Retina (tissue), 1 donor: Measurements from ENCODE around the gene GPX4.
"Not testable (repeated sequence)": the region's sequence is repeated elsewhere in the genome, so short reads cannot be mapped to it uniquely, and the experiment has no call there.

ENCODE experiments used
- DNase-seq: peaks from one replicate; pipeline ENCODE4 v3.0.0-alpha.2; 2016

GPX4 gene

DNA sequence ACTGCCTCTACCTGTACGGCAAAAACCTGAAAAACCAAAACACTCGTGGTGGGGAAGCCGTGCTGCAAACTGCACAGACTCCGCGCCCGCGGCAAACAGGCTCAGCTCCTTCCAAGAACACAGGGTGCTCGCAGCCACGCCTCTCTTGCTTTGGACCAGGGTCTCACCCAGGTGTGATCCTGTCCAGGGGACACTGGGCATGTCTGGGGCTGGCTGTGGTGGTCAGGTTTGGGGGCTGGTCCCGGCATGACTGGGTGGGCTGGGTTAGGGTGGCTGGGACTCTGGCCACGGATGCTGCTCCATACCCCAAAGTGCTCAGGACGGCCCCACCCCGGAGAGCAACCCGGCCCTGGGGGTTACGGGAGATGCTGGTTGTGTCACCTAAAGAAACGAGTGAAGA is 13.9 kb downstream of the GPX4 start:
- DNase-seq: no peak

DNA sequence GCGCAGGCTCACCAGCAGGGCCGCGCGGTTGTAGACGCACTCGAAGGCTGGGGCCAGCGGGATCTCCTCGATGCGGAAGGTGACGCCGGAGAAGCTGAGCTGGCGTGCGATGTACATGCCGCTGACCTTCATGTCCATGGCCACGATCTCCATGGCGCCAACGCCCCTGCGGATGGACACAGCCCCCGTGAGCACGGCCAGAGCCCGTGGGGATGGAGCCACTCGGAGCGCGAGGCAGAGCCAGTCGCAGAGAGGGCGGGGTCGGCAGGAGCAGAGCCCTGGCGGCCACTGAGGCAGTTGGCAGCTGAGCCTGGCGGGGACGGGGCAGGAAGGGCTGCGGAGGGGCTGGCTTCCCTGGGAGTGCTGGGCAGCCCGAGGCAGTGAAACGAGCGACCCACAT is 15.2 kb downstream of the GPX4 start:
- DNase-seq: no peak

DNA sequence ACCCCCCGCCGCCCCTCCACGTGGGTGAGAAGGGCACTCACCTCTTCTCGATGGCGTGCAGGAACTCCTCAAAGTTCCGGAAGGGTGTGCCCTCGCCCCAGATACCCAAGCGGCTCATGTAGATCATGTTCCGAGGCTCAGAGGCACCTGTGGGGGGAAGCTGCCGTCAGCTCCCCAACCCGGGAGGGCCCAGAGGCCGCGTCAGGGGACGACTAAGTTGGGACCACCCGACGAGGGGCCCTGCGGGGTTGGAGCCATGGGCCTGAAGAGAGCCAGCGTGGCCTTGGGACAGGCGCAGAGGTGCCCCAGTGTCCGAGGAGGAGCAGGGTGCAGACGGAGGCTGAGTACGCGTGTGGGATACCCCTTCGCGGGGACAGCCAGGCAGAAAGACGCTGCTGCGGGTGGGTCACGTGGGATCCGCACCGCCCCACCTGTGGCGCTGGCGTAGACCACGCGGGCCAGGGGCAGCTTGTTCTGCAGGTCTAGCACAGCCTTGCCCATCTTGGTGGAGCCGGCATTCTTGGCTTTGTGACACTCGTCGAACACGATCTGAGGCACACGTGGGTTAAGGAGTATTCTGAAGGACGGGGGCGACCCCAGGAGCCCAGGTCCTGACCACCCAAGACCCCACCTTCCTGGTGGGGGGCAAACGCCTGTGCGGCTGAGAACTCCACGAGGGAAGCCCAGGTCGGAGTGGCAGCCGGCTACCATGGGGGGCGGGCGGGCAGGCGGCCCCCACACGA is 15.9 kb downstream of the GPX4 start:
- no peak for DNase-seq

DNA sequence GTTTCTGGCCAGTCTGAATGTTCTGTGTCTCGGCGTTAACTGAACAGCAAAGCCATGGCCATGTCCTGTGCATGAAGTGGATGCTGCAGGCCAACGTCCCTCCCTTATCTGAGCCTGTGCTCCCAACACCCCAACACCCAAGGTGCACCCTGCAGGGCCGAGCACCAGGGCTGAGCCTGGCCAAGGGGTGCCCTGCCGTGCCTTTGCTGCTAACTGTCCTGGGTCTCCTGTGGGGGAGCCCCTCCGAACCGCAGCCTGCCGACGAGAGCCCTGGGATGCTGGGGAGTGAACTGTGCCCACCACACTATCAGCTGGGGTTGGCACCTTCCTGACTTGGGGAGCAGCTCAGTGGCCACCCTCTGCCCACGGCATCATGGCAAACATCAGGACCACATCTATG is 17.6 kb downstream of the GPX4 start:
- DNase-seq: no peak

DNA sequence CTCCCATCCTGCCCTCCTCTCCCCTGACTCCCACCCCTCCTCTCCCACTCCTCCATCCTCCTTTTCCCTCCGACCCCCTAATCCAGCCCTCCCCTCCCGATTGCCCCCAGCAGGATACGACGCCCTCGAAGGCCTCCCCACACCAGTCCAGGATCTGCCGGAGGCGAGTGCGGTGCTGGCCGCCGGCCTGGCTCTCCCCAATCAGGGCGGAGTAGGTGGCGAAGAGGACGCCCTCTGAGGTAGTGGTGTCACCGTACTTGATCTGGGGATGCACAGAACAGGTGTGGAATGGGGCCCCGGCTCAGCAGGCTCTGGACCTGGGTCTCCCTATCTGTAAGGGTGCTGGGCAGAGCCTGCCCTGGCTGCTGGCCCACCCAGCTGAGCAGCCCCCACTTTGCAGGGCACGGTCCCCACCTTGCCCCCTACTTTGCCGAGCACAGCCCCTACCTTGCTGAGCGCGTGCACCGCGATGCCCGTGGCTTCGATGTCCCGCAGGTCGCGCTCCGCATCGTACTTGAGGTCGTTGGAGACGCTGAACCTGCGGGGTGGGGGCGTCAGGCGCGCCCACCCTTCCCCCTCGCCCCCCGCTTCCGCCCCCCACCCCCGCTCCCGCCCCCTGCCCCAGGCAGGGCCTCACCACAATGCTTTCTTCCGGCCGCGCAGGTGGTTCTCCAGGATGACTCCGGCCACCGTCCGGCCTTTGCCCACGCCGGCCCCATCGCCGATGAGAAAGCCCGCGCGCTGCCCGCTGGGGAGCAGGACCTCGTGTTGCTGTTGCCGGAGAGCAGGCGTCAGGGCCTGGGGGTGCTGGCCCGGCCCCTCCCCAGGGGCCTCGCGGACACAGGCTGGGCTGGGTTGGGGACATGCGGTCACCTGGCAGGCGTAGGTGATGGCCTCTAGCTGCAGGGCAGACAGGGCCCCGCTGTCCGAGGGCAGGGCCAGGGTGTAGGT is 18.5 kb downstream of the GPX4 start:
- DNase-seq: no peak

DNA sequence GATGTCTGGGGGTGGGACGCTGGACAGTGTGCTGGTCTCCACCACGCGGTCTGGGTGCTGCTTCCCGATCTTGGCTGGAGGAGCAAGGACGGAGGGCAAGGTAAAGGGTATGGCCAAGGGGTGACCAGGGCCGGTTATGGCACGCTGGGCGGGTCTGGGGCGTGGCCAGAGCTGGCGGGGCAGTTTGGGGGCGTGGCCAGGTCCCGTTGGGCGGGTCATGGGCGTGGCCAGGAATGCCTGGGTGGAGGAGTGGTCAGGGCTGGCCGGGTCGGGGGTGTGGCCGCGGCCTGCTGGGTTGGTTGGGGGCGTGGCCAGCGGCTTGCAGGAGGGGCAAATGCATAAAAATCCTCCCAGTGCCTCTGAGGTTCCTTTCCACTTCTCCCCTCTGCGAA is 19.2 kb downstream of the GPX4 start:
- DNase-seq: no peak

DNA sequence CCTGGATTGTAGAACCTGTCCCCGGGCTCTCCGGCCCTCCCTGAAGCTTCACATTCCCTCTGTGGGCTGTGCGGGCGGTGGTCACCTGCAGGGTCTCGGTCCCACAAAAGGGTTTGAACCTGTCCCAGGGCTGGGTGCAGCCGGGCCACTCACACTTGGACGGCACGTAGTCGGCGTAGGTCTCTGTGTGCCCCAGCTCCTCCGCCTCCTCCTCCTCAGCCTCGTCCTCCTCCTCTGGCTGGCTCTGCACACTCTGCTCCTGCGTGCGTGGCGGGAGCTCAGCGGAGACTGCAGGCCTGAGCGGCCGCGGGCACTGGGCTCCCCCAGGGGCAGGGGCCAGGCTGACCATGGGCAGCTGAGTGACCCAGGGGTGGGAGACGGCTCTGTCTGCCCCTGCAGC is 19.6 kb downstream of the GPX4 start:
- DNase-seq: no peak

DNA sequence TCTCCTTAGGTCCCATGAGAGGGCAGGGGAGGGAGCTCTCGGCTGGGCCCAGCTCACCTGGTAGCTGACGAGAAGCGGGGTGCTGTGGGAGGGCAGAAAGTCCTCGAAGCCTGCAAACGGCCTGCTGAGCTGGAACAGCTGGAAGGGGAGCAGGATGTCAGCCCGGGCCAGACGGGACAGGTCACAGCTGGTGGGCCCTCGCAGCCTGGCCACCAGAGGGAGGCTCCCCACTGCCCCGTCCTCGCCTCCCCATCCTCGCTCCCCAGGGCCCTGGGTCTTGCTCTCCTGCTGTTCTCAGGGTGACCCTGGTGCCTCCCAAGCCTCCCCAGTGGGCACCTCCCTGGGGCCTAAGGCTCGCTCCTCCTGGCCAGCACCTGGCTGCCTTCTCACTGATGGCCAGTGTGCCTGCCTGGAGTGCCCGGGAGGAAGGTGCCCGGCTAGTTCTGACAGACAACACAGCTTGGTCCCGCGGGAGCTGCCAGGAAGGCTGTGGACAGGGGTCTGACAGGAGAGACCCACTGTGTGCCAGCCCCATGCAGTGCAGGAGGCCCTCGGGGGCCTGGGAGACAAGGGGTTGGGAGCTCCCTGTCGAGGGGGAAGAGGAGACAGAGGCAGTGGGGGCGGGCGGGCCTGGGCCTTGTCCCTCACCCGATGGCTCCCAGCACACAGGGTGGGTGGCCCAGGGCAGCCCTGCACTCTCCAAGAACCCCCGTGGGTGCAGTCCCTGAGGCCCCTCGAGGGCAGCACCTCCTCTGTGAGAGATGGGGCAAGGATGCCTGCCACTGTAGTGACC is 20.3 kb downstream of the GPX4 start:
- no peak for DNase-seq

DNA sequence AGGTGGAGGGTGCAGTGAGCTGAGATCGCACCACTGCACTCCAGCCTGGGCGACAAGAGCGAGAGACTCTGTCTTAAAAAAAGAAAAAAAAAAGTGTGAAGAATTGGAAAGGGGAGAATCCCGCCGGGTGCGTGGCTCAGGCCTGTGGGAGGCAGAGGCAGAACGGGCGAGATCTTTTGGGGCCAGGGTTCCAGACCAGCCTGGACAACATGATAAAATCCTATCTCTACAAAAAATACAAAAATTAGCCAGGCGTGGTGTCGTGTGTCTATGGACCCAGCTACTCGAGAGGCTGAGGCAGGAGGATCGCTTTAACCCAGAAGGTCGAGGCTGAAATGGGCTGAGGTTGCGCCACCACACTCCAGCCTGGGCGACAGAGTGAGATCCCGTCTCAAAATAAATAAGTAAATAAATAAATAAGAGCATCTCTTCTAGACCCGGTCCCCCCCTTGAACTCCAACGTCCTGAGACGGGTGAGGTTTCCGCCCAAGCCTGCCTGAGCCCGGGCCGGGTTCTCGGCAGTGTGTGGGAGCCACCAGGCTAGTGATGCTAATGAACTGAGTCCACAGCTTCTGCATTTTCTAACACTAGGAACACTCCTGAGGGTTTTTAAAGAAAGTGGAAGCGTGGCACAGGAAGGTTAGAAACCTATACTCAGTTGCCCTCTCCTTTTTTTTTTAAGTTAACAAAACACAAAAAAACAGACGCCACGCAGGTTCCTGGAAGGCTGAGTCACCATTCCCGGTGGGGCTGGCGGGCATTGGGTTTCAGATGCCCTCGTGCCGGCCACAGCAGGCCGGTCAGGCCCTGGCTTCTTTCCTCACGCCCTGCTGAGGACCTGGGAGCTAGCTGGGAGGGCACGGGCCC is 22.0 kb downstream of the GPX4 start:
- no peak for DNase-seq

DNA sequence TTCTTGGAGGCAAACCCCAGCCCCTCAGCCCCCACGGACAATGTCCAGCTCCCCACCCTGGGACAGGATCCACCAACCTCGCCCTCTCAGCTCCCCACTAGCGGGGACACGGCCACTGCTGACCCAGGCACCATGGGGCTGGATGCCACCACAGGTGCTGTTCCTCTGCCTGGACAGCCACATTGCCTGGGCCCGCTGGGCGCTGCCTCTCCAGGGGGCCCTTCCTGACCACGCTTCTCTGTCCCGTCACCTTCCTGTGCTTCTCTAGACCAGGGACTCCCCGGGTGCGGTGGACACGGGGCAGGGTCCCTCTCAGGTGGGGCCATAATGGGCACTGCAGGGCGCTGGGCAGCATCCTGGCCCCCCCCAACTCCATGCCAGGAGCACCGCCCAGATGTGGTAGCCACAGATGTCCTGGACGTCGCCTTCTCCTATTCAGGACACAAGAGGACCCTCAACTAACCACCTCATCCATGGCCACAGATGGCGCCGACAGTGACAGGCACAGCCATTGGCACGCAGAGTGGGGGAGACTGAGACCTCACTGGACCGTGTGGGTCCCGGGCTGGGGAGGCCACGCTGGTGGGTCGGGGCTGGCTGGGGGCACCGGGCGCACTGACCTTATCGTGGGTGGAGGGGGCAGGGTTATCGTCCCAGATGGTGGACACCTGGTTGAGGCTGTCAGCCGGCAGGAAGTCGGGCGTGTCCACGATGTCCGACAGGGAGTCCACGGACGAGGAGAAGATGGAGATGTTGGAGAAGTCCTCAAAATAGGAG is 23.4 kb downstream of the GPX4 start:
- DNase-seq: no peak

DNA sequence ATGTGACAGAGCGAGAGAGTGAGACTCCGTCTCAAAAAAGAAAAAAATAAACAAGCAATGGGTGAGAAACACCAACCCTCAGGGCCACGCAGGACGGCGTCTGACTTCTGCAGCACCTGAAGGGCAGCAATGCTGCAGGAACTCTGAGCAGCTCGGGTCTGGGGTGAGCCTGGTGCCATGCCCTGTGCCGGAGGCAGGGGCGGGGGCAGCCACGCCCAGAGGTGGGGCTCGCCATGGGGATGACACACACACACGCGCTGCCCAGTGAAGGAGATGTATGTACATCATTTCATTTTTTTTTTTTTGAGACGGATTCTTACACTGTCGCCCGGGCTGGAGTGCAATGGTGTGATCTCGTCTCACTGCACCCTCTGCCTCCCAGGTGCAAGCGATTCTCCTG is 24.3 kb downstream of the GPX4 start:
- DNase-seq: no peak

DNA sequence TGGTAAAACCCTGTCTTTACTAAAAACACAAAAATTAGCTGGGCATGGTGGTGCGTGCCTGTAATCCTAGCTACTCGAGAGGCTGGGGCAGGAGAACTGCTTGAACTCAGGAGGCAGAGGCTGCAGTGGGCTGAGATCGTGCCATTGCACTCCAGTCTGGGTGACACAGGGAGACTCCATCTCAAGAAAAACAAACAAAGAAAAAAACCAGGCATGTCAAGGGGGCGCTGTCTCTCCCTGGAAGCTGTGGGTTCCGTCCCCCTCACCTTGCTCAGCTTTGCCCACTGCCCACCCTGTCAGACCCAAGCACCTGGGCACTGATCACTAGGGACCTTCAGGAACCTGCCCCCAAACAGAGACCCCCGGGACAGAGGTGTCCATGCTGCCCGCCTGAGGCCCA is 25.3 kb downstream of the GPX4 start:
- DNase-seq: not testable (repeated sequence)

DNA sequence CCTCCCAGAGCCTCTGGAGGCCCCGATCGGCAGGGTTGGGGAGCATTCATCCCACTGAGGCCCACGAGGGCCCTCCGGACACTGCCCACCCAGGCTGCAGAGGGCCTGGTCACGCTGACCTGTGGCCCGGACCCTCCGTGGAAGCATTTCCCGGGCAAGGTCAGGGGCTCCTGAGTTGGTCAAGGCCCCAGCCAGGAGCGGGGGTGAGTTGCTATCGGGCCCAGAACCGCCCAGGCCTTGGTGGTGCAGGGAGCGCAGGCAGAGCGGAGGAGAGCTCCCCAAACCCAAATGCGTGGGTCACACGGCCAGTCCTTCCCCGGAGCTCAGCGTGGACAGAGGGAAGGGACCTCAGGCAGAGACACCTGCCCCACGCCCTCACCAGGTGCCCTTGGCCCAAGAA is 25.7 kb downstream of the GPX4 start:
- no peak for DNase-seq

DNA sequence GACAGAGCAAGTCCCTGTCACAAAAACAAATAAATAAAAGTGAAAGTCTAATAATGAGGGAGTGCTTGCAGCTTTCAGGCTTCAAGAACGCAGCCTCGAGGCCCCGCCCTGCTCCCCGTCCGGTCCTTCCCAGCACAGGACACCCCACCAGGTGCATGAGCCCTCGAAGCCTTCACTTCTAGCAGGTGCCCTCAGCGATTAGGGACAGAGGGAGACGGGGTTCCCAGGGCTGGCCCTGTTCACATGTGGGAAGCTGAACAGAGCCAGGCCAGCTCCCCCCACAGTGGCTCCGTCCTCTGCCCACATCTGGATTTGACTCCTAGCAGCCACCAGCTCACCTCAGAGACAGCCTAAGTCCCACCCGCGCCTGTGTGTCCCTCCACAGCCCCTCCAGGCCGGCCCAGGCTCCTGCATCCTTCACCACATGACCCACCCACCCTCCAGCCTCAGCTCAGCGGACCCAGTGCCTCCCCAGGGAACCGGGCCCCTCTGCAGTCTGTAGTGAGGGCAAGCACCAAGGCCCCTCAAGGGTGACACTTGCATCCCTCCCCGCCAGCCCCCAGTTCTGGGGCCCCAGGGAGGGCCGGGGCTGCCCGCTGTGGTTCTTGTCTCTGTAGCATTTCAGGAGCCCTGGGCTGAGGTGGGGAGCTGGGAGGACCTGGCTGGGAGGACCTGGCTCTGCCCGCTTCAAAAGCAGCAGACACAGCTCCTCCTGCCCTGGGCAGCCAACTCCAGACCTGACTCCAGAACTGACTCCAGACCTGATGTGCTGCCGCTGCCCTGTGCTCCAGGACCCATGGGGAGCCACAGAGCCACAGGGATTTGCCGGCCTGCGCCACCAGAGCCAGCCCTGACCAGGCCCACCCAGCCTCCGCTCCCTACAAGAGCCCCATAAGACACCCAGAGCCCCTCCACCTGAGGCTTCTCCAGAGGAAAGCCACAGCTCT is 27.2 kb downstream of the GPX4 start:
- peak; percentile 18 for DNase-seq

DNA sequence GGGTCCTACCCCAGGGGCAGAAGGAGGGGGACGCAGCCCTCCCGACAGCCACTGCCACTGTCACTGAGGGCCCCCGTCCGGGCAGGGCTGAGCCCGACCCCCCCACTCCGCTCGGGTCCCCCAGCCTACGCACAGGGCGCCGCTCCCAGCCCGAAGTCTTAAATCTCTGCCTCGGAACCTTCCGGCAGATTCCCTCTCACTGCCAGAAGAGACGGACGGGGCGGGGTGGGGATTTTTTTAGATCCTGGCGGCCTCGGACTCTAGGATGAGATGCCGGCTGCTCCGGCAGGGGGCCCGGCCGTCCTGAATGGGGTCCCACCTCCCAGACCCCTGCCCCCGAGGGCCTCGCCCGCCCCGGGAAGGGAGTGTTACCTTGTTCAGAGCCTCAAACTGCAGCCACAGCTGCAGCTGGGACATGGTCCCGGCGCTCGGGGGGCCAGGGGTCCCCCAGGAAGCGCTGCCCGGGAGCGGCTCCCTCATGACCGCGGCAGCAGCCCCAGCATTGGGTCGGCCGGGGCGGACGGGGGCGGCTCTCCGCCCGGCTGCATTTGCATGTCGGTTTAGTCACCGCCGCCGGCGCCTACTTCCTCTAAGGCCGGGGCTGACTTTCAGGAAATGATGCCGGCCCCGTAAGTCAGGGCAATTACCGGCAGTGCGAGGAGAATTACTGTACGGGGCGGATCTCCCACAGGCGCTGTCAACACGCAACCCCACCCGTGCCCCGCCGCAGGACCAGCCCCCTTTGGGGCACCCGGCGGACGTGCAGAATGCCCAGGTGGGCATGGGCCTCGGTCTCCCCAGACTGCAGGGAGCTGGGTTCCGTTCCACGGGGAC is 28.1 kb downstream of the GPX4 start:
- peak; percentile 61 for DNase-seq

DNA sequence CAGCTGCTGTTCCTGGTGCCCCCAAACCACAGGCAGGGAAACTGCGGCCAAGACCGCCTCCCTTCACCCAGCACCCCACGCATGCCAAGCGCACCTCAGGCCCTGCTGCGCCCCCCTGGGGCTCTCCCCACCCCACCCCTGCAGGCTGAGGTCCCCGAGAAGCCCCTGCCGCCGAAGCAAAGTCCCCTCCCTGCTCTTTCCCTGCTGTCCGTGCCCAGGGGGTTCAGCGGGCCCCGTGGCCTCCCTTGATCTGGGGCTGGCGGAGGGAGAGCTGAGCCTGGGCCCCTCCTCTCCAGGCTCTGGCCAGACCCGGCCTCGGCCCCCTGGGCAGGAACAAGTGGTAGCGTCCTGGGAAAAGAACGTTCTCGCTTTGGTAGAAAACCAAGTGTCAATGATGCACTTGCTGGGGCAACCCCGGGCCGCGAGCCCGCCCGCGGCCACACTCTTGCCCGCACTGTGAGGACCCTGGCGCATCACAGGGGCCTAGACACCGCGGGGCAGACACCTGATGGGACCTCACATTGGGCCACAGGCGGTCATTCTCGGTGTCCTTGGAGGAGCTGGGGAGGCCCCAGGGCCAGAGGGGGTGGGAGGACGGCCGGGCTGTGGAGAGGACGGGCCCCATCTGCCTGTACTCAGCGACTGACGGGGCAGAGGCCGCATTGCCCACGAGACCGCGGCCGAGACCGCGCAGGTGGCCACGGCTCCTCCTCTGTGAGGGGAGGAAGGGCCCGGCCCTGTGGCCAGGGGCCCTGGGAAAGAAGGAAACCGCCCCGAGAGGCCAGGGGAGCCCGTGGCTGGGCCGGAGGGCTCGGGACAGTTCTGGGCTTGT is 29.0 kb downstream of the GPX4 start:
- peak; percentile 18 for DNase-seq

DNA sequence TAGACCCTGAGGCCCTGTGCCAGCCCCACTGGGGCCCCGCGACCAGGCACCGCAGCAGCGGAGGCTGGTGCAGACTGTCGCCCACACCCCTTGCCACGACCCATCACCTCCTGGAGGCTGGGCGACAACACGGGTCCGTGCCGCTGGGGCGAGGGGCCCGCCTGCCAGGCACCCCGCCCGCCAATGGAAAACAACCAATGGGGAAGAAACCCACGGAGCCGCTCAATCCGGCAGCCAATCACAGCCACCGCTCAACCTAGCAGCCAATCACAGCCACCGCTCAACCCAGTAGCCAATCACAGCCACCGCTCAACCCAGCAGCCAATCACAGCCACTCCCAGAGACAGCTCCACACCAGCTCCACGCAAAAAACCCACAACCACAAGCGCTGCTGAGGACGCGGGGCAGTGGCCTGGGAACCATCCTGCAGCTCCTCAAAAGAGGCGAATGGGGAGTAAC is 29.7 kb downstream of the GPX4 start:
- DNase-seq: no peak

DNA sequence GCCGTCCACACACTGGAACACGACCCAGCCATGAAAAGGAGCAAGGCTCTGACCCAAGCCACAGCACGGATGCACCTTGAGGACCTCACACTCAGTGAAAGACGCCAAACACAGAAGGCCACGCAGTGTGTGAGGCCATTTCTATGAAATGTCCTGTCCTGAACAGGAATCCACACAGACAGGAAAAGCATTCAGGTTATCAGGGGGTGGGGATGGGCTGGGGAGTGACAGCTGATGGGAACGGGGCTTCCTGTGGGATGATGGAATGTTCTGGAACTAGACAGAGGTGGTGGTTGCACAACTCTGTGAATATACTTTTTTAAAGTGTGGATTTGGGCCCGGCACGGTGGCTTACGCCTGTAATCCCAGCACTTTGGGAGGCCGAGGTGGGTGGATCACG is 30.6 kb downstream of the GPX4 start:
- DNase-seq: no peak
